ENCODE results near the gene TMEM184B.

DNA sequence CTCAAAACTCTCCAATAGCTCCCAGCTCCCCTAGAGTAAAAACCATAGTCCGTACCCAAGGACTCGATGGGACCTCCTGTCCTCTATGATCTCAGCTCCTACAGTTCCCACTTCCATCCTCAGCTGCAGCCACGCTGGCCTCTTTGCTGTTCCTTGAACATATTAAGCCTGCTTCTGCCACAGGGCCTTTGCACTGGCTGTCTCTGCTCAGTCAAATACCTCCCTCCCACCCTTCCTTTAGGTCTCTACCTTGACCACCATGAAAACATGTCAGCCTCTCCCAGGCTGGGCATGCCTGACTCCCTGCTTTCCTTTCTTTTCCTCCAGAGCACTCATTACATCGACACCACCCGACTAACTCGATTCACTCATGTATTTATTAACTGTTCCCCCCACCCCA is 24.5 kb downstream of the TMEM184B start:
- TF ChIP-seq CTCF (IDR thresholded peaks at IDR 0.05) (no peak), POLR2A (IDR thresholded peaks at IDR 0.05) (no peak), EP300 (IDR thresholded peaks at IDR 0.05) (no peak)

Measured in ovary (tissue), 3 donors.